ENCODE measurements around the gene MROH7.

MROH7 gene

DNA sequence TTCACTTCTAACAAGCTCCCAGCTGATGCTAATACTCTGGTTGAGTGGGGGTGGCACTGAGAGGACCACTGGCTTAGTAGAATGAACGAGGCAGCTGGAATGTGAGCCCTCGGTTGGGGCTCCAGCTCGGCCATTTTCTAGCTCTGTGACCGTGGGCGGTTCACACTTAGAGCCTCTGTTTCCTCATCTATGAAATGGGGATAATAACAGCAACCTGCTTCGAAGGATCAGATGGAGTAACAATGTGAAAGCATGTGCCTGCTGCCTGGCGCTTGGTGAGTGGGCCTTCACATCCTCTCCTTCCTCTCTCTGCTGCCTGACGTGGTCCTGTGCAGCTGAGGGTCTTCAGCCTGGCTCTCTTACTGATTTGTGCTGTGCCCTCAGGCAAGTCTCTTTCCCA is 53.2 kb downstream of the MROH7 start:
- TF ChIP-seq, protein P1, sequence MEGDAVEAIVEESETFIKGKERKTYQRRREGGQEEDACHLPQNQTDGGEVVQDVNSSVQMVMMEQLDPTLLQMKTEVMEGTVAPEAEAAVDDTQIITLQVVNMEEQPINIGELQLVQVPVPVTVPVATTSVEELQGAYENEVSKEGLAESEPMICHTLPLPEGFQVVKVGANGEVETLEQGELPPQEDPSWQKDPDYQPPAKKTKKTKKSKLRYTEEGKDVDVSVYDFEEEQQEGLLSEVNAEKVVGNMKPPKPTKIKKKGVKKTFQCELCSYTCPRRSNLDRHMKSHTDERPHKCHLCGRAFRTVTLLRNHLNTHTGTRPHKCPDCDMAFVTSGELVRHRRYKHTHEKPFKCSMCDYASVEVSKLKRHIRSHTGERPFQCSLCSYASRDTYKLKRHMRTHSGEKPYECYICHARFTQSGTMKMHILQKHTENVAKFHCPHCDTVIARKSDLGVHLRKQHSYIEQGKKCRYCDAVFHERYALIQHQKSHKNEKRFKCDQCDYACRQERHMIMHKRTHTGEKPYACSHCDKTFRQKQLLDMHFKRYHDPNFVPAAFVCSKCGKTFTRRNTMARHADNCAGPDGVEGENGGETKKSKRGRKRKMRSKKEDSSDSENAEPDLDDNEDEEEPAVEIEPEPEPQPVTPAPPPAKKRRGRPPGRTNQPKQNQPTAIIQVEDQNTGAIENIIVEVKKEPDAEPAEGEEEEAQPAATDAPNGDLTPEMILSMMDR (IDR thresholded peaks at IDR 0.05; ENCODE audit: insufficient read depth, low read length, missing control alignments): no peak
- POLR2A ChIA-PET: no interaction called here
- DNase-seq (ENCODE audit: low read depth, low spot score): no peak
- CTCF ChIA-PET: no interaction called here
- no peak overlapping the region for H3K4me3 ChIP-seq (ENCODE audit: low read depth, low read length)

DNA sequence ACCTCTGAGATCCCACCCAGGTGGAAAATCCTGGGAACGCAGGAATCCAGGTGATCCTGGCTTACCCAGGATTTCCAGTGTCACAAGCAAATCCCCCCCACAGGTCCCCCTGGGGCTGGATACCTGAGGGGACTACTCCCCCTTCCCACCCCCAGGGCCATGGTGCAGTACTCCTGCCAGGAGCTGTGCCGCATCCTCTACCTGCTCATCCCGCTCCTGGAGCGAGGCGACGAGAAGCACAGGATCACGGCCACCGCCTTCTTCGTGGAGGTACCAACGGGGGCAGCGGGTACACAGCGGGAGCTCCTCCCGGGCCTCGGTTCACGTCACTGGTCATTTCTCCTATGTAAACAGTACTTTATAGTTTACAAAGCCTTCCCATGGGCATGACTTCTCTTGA is 53.6 kb downstream of the MROH7 start:
- no peak for DNase-seq (ENCODE audit: low read depth, low spot score)
- H3K4me3 ChIP-seq (ENCODE audit: low read depth, low read length): no peak overlapping the region
- ChIA-PET POLR2A (no interaction called here), CTCF (no interaction called here)
- TF ChIP-seq, protein P1 (IDR thresholded peaks at IDR 0.05; ENCODE audit: insufficient read depth, low read length, missing control alignments): no peak

DNA sequence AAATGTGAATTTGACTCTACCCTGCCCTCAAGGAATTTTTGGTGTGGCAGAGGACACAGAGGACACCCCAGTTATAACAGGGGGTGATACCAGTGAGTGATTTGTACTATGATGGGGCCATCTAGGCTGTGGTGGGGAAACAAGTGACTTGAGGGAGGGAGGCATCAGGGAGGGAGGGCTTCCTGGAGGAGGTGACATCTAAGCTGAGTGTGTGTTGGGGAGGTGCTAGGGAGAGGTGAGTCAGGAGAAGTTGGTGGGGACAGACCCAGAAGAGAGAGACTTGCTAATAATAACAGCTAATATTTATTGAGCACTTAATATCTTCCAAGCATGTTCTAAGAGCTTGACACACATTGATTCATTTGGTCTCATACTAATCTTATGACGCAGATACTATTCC is 54.2 kb downstream of the MROH7 start:
- POLR2A ChIA-PET: no interaction called here
- CTCF ChIA-PET: no interaction called here

DNA sequence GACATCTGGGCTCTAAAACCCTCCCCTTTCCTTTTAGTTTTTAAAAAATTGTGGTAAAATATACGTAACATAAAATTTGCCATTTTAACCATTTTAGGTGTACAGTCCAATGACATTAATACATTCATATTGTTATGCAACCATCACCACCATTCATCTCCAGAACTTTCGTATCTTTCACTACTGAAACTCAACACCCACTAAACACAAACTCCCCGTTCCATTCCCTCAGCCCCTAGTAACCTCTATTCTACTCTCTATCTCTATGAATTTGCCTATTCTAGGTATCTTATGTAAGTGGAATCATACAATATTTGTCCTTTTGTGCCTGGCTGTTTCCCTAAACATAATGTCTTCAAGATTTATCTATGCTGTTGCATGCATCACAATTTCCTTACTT is 54.7 kb downstream of the MROH7 start:
- no peak for DNase-seq (ENCODE audit: low read depth, low spot score)
- ChIA-PET POLR2A (no interaction called here), CTCF (no interaction called here)
- H3K4me3 ChIP-seq (ENCODE audit: low read depth, low read length): no peak overlapping the region
- TF ChIP-seq, protein P1 (IDR thresholded peaks at IDR 0.05; ENCODE audit: insufficient read depth, low read length, missing control alignments): no peak

More for the DNA sequence above, 54.2 kb downstream of the MROH7 start:
- DNase-seq (ENCODE audit: low read depth, low spot score): no peak
- TF ChIP-seq, protein P1 (IDR thresholded peaks at IDR 0.05; ENCODE audit: insufficient read depth, low read length, missing control alignments): no peak
- no peak overlapping the region for H3K4me3 ChIP-seq (ENCODE audit: low read depth, low read length)

DNA sequence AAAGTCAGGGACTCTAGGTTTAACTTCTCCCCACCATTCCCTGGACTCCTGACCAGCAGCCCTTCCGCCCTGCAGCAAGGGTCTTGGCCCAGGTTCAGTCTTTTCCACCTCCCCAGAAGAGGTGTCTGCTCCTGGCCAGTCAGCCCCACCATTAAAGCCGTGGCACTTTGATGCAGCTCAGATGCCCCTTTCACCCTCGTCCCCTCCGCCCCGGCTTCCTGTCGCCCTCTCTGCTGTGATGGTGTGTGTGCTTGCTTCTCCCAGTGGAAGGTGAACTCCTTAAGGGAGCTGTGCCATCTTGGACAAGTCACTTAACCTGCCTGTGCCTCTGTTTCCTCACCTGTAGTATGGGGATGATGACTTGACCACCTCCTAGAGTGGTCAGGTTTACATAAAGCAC is 56.3 kb downstream of the MROH7 start:
- ChIA-PET CTCF (no interaction called here), POLR2A (no interaction called here)

DNA sequence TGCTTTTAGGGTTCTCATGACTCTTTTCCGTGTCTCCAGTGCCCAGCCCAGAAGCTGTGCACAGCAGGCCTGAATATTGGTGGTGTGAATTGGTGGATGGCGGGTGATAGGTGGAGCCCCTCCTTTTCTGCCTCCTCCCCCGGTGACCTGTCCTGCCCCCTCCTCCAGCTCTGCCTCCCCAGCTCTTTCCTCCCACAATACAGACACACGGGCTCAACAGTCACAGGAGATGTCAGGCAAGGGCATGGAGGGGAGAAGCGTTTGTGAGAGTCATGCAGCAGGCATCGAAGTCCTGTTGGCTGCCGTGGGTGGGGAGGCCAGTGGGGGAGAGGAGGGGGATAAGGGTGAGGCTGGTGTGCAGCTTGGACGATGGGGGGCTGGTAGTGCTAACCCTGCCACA is 56.8 kb downstream of the MROH7 start:
- TF ChIP-seq, protein P1 (IDR thresholded peaks at IDR 0.05; ENCODE audit: insufficient read depth, low read length, missing control alignments): no peak
- POLR2A ChIA-PET: no interaction called here
- H3K4me3 ChIP-seq (ENCODE audit: low read depth, low read length): no peak overlapping the region
- no peak for DNase-seq (ENCODE audit: low read depth, low spot score)
- CTCF ChIA-PET: no interaction called here

More for the DNA sequence above, 56.3 kb downstream of the MROH7 start:
- no peak for DNase-seq (ENCODE audit: low read depth, low spot score)
- TF ChIP-seq, protein P1 (IDR thresholded peaks at IDR 0.05; ENCODE audit: insufficient read depth, low read length, missing control alignments): no peak
- H3K4me3 ChIP-seq (ENCODE audit: low read depth, low read length): no peak overlapping the region
